B cell (primary cell): ENCODE data around the gene PTPRE. TPM values are rescaled to one million over a fixed set of nuclear protein-coding genes. Genes with fewer than 3 reads are reported as not detected.

Experiments used
- ATAC-seq: fragments of 200-7000 bp; cut with Tn5 transposase; one replicate; pipeline ENCODE4 v1.10.0; 2021; ENCODE audit warnings: low read depth, mild to moderate bottlenecking, moderate number of reproducible peaks, moderate library complexity
- CTCF ChIA-PET: fragments of 350-600 bp; sonication (Branson Sonifier 250); formaldehyde crosslinking; loops from one replicate; lab custom pipeline; 2021; ENCODE audit warnings: antibody characterized with exemption, inconsistent platforms; lab: Charles Lee
- POLR2A ChIA-PET: fragments of 350-600 bp; sonication (Branson Sonifier 250); formaldehyde crosslinking; loops from one replicate; lab custom pipeline; 2021; ENCODE audit warnings: antibody characterized with exemption; lab: Charles Lee
- DNase-seq: peaks from one replicate; pipeline ENCODE4 v3.0.0; 2013
- H2AFZ ChIP-seq: 2 replicates; pipeline ENCODE4 v1.6.1; 2012; ENCODE audit warnings: mild to moderate bottlenecking, low read depth, low read length; ENCODE audit not compliant: insufficient read depth, poor library complexity, severe bottlenecking
- H3K27ac ChIP-seq, 2 donors: 1 replicate in 1 of 2; 2 replicates in 1 of 2; pipeline ENCODE4 v1.5.1; 2012 to 2013; ENCODE audit warnings: low read length in 2 of 2, mild to moderate bottlenecking in 2 of 2, moderate library complexity in 1 of 2
- H3K27me3 ChIP-seq, 4 experiments: fragments of 200-600 bp in 1 of 4; sonication (generic) in 1 of 4; replicated peaks in 1 of 4; 1 replicate in 2 of 4; 2 replicates in 2 of 4; pipeline versions ENCODE4 v1.6.1 to v1.7.0; 2013 to 2016; ENCODE audit warnings: low read length in 3 of 4, mild to moderate bottlenecking in 2 of 4, mixed read lengths in 1 of 4, moderate library complexity in 1 of 4; ENCODE audit not compliant: insufficient read depth in 4 of 4, control insufficient read depth in 3 of 4; ENCODE audit errors: control extremely low read depth in 1 of 4
- H3K36me3 ChIP-seq, 2 experiments: replicated peaks in 1 of 2; 1 replicate in 1 of 2; 2 replicates in 1 of 2; pipeline versions ENCODE4 v1.6.1 to v1.7.1; 2013; ENCODE audit warnings: low read length in 1 of 2; ENCODE audit not compliant: insufficient read depth in 2 of 2, control insufficient read depth in 1 of 2; ENCODE audit errors: control extremely low read depth in 1 of 2, extremely low read depth in 1 of 2
- H3K4me1 ChIP-seq, 2 donors: fragments of 200-600 bp in 1 of 2; sonication (generic) in 1 of 2; 1 replicate in 1 of 2; 2 replicates in 1 of 2; pipeline versions ENCODE4 v1.5.1 to v1.6.1; 2013 to 2017; ENCODE audit warnings: low read length in 2 of 2; ENCODE audit not compliant: control insufficient read depth in 2 of 2, insufficient read depth in 2 of 2
- H3K4me2 ChIP-seq: replicated peaks from 2 replicates; pipeline ENCODE3; 2012; ENCODE audit warnings: mild to moderate bottlenecking, low read depth, low read length; ENCODE audit not compliant: poor library complexity, severe bottlenecking
- H3K4me3 ChIP-seq, 5 experiments: fragments of 200-600 bp in 1 of 5; sonication (generic) in 1 of 5; 1 replicate in 3 of 5; 2 replicates in 2 of 5; pipeline versions ENCODE4 v1.5.1 to v1.7.0; 2011 to 2016; ENCODE audit warnings: low read length in 4 of 5, mild to moderate bottlenecking in 4 of 5, low read depth in 2 of 5, control low read depth in 1 of 5, moderate library complexity in 1 of 5; ENCODE audit not compliant: insufficient read depth in 1 of 5; ENCODE audit errors: control extremely low read depth in 1 of 5, extremely low read depth in 1 of 5
- H3K79me2 ChIP-seq: fragments of 200-600 bp; sonication (generic); one replicate; pipeline ENCODE4 v1.6.0; 2016; ENCODE audit warnings: low read length; ENCODE audit not compliant: control insufficient read depth, insufficient read depth
- H3K9ac ChIP-seq: fragments of 200-600 bp; sonication (generic); 2 replicates; pipeline ENCODE4 v1.6.1; 2017; ENCODE audit warnings: mild to moderate bottlenecking, low read length, moderate library complexity
- H3K9me3 ChIP-seq, 3 donors: one replicate each; pipeline versions ENCODE4 v1.6.1 to v1.7.1; 2013; ENCODE audit warnings: low read length in 2 of 3; ENCODE audit not compliant: control insufficient read depth in 2 of 3, insufficient read depth in 1 of 3; ENCODE audit errors: control extremely low read depth in 1 of 3
- H4K20me1 ChIP-seq: 2 replicates; pipeline ENCODE4 v1.6.0; 2012; ENCODE audit warnings: mild to moderate bottlenecking, low read length; ENCODE audit not compliant: insufficient read depth, control insufficient read depth, poor library complexity, severe bottlenecking
- H3K27ac Mint-ChIP-seq: one replicate; pipeline ENCODE4 v1.8.0; 2021; ENCODE audit warnings: mixed read lengths
- H3K27me3 Mint-ChIP-seq: one replicate; pipeline ENCODE4 v1.8.0; 2021; ENCODE audit warnings: mixed read lengths
- H3K4me1 Mint-ChIP-seq: one replicate; pipeline ENCODE4 v1.8.0; 2021; ENCODE audit warnings: mixed read lengths
- H3K4me3 Mint-ChIP-seq: one replicate; pipeline ENCODE4 v1.8.0; 2021; ENCODE audit warnings: mixed read lengths
- H3K9me3 Mint-ChIP-seq: one replicate; pipeline ENCODE4 v1.8.0; 2022; ENCODE audit warnings: mixed read lengths; ENCODE audit not compliant: insufficient read depth
- CTCF ChIP-seq: fragments of 200-600 bp; IDR thresholded peaks from one replicate; pipeline ENCODE4 v1.8.0; 2022; ENCODE audit warnings: antibody characterized with exemption, mild to moderate bottlenecking
- EZH2 ChIP-seq: IDR thresholded peaks from 2 replicates; pipeline ENCODE4 v1.6.1; 2012; ENCODE audit warnings: borderline replicate concordance, low read depth, mild to moderate bottlenecking, moderate library complexity, low read length; ENCODE audit not compliant: insufficient read depth, poor library complexity, severe bottlenecking
- WGBS: methylation state at CpG from one replicate; pipeline ENCODE4 v1.1.5; 2013; ENCODE audit warnings: missing lambda C conversion rate; ENCODE audit not compliant: insufficient coverage; 5-methylcytosine and 5-hydroxymethylcytosine counted together
- intact Hi-C: fragments of 100-400 bp; cut with micrococcal nuclease; formaldehyde crosslinking; loops from one replicate; pipeline ENCODE4 v1.10.0; 2022
- polyA plus RNA-seq: library from polyadenylated mRNA; depleted of rRNA; stranded (reverse); fragments of >200 nt; gene quantifications from 2 replicates; pipeline ENCODE4 v1.2.3, GENCODE V29; 2012
- total RNA-seq, 2 donors: library from RNA; stranded (reverse); fragments of 120-200 nt in 1 of 2; gene quantifications; 1 replicate in 1 of 2; 2 replicates in 1 of 2; pipeline versions ENCODE4 v1.2.3 to v1.2.4, GENCODE V29; 2013 to 2022

PTPRE gene
- total and polyA plus RNA-seq, 2 donors (not counting 1 experiment from before 2014, with no cell fraction given): 6.6 to 32.7 TPM

GRCh38 chr10:128125416-128125943 is 218.6 kb downstream of the PTPRE start:
- DNase-seq (peak; percentile 44), ATAC-seq (no peak)
- Mint-ChIP-seq H3K9me3 (no peaks in the 10 kb centered on the region), H3K4me1 (peaks cover 29% of the 10 kb centered on the region), H3K27me3 (peaks cover 27% of the 10 kb centered on the region), H3K27ac (peak overlapping the region; percentile 20), H3K4me3 (peak overlapping the region; percentile 89)
- H3K9ac ChIP-seq: peak overlapping the region; percentile 83
- H3K4me1 ChIP-seq: peaks cover 18 to 23% of the 10 kb centered on the region in 2 donors
- H3K9me3 ChIP-seq: peaks cover 0 to 1% (median 0%) of the 10 kb centered on the region in 3 donors
- H3K27me3 ChIP-seq: peaks cover 0 to 23% (median 19%) of the 10 kb centered on the region in 4 experiments
- WGBS: under 1% methylated on average over 26 of the region's 33 CpGs
- peak overlapping the region; percentile 3 to 96 (median 73) for H3K4me3 ChIP-seq
- CTCF ChIA-PET: interaction anchor here (0.7 to 1.3 kb wide), 2 partner anchors 56 to 89 kb away, joined by 3 read pairs; no protein-coding TSS in a partner anchor
- no peaks in the 10 kb centered on the region for H3K36me3 ChIP-seq
- intact Hi-C loops: loop anchor here (5.0 kb wide), 1 partner anchor 1342 kb away; the partner anchor contains the start of gene MGMT
- TF ChIP-seq CTCF (no peak), EZH2 (no peak)
- no peak overlapping the region for H3K27ac ChIP-seq
- peaks cover 39% of the 10 kb centered on the region for H3K79me2 ChIP-seq
- H2AFZ ChIP-seq: peak overlapping the region; percentile 55
- peak overlapping the region; percentile 97 for H3K4me2 ChIP-seq
- H4K20me1 ChIP-seq: no peaks in the 10 kb centered on the region
- POLR2A ChIA-PET: interaction anchor here (0.6 kb wide), 1 partner anchor 84 kb away, joined by 3 read pairs; no protein-coding TSS in a partner anchor
